Transverse colon (tissue), 4 donors: ENCODE measurements around the gene LPIN2. TPM values are rescaled to one million over a fixed set of nuclear protein-coding genes. Genes with fewer than 3 reads are reported as not detected.

Source experiments
- DNase-seq: peaks from one replicate; pipeline ENCODE4 v3.0.0-alpha.2; 2019
- H3K27ac ChIP-seq, 4 donors: fragments of 200-600 bp; sonication (generic); 2 replicates each; pipeline ENCODE4 v1.5.1; 2016 to 2018; ENCODE audit warnings: inconsistent platforms in 4 of 4
- H3K27me3 ChIP-seq: fragments of 200-600 bp; sonication (generic); 2 replicates; pipeline ENCODE4 v1.5.1; 2017; ENCODE audit warnings: inconsistent platforms
- H3K36me3 ChIP-seq, 4 donors: fragments of 200-600 bp; sonication (generic); 2 replicates each; pipeline ENCODE4 v1.5.1; 2017 to 2019; ENCODE audit warnings: inconsistent platforms in 4 of 4
- H3K4me1 ChIP-seq, 4 donors: fragments of 200-600 bp; sonication (generic); 2 replicates each; pipeline ENCODE4 v1.5.1; 2017 to 2020; ENCODE audit warnings: inconsistent platforms in 4 of 4
- H3K4me3 ChIP-seq, 4 donors: fragments of 200-600 bp; sonication (generic); 1 replicate in 1 of 4; 2 replicates in 3 of 4; pipeline versions ENCODE4 v1.5.1 to v1.6.1; 2017 to 2019; ENCODE audit warnings: inconsistent platforms in 4 of 4
- H3K9me3 ChIP-seq, 2 donors: fragments of 200-600 bp; sonication (generic); 2 replicates each; pipeline ENCODE4 v1.5.1; 2017 to 2019; ENCODE audit warnings: inconsistent platforms in 2 of 2
- CTCF ChIP-seq, 5 experiments: fragments of 200-600 bp in 3 of 5; fragments of 450-650 bp in 2 of 5; sonication (generic) in 3 of 5; IDR thresholded peaks; 1 replicate in 2 of 5; 2 replicates in 3 of 5; pipeline ENCODE4 v1.5.1; 2016 to 2017; ENCODE audit warnings: antibody characterized with exemption in 5 of 5, inconsistent platforms in 3 of 5, mild to moderate bottlenecking in 2 of 5, moderate library complexity in 1 of 5
- EP300 ChIP-seq: sonication (generic); formaldehyde crosslinking; IDR thresholded peaks from one replicate; pipeline ENCODE4 v1.6.1; 2017; ENCODE audit warnings: antibody characterized with exemption, low read depth
- POLR2A ChIP-seq: fragments of 450-650 bp; IDR thresholded peaks from one replicate; pipeline ENCODE4 v1.6.1; 2016; ENCODE audit warnings: antibody characterized with exemption, mild to moderate bottlenecking, moderate library complexity
- POLR2AphosphoS5 ChIP-seq, 3 donors: sonication (generic); formaldehyde crosslinking; IDR thresholded peaks; one replicate each; pipeline ENCODE4 v1.6.1; 2016; ENCODE audit warnings: antibody characterized with exemption in 3 of 3
- WGBS, 2 donors: methylation state at CpG; one replicate each; pipeline ENCODE4 v1.1.5; 2018; ENCODE audit warnings: low coverage in 1 of 2; 5-methylcytosine and 5-hydroxymethylcytosine counted together
- in situ Hi-C, 4 donors: fragments of 200-750 bp; cut with MboI; loops; one replicate each; pipeline versions ENCODE4 v1.15.0 to v1.15.1; 2017; ENCODE audit warnings: low sequenced_read_pairs in 3 of 4, low pct_ligation_motif_present in 1 of 4, low pct_unique_long_range_greater_than_20kb in 1 of 4
- intact Hi-C: fragments of 100-400 bp; cut with DNase I; formaldehyde crosslinking; loops from one replicate; pipeline ENCODE4 v1.15.1; 2023; ENCODE audit warnings: low total_unique reads
- total RNA-seq, 4 donors: library from RNA; depleted of rRNA; stranded (reverse); fragments of >200 nt; gene quantifications; one replicate each; pipeline ENCODE4 v1.1.0, GENCODE V29; 2016

Gene LPIN2
- total RNA-seq, 4 donors from 2014 or later: 11.1 to 151 (median 87.0) TPM

GRCh38 chr18:3037423-3037915 is 24.5 kb upstream of the LPIN2 start:
- 25 to 40% methylated on average over 3 to 4 of the region's 4 CpGs for WGBS, 2 donors
- H3K4me3 ChIP-seq: no peak overlapping the region
- in situ Hi-C loops: no loop called here
- intact Hi-C loops: no loop called here
- peak; percentile 41 for DNase-seq
- no peaks in the 10 kb centered on the region for H3K27me3 ChIP-seq
- no peaks in the 10 kb centered on the region for H3K9me3 ChIP-seq
- peak overlapping the region in 2 of 4 donors; percentile 15 to 35 for H3K27ac ChIP-seq
- peaks cover 0 to 4% (median 1%) of the 10 kb centered on the region in 4 donors for H3K4me1 ChIP-seq
- TF ChIP-seq POLR2AphosphoS5 (IDR thresholded peaks at IDR 0.05) (no peak), CTCF (IDR thresholded peaks at IDR 0.05) (no peak), POLR2A (no peak), EP300 (no peak)
- no peaks in the 10 kb centered on the region for H3K36me3 ChIP-seq

- Histone ChIP-seq H3K4me3 (no peak overlapping the region), H3K9me3 (no peaks in the 10 kb centered on the region), H3K4me1 (peaks cover 0 to 3% (median 0%) of the 10 kb centered on the region in 4 donors), H3K27me3 (no peaks in the 10 kb centered on the region), H3K36me3 (no peaks in the 10 kb centered on the region), H3K27ac (no peak overlapping the region)
- DNase-seq: no peak
- intact Hi-C loops: no loop called here
- 95 to 96% methylated on average over 4 to 5 of the region's 5 CpGs for WGBS, 2 donors
- TF ChIP-seq EP300 (no peak), CTCF (IDR thresholded peaks at IDR 0.05) (no peak), POLR2A (no peak), POLR2AphosphoS5 (IDR thresholded peaks at IDR 0.05) (no peak)
- in situ Hi-C loops: no loop called here
Observed at GRCh38 chr18:3036108-3036507, 23.2 kb upstream of the LPIN2 start.

GRCh38 chr18:3035635-3036034 is 22.7 kb upstream of the LPIN2 start:
- H3K27ac ChIP-seq: no peak overlapping the region
- no peak overlapping the region for H3K4me3 ChIP-seq
- no peak for DNase-seq
- peaks cover 0 to 3% (median 0%) of the 10 kb centered on the region in 4 donors for H3K4me1 ChIP-seq
- intact Hi-C loops: no loop called here
- WGBS, 2 donors: 88 to 100% methylated on average over 1 to 5 of the region's 5 CpGs
- no peaks in the 10 kb centered on the region for H3K9me3 ChIP-seq
- no peaks in the 10 kb centered on the region for H3K27me3 ChIP-seq
- TF ChIP-seq EP300: no peak
- in situ Hi-C loops: no loop called here
- H3K36me3 ChIP-seq: no peaks in the 10 kb centered on the region

- Histone ChIP-seq H3K4me1 (peaks cover 9 to 12% (median 11%) of the 10 kb centered on the region in 4 donors), H3K4me3 (no peak overlapping the region), H3K27ac (no peak overlapping the region), H3K27me3 (no peaks in the 10 kb centered on the region), H3K36me3 (no peaks in the 10 kb centered on the region), H3K9me3 (no peaks in the 10 kb centered on the region)
- intact Hi-C loops: no loop called here
- no peak for DNase-seq
- TF ChIP-seq POLR2AphosphoS5 (IDR thresholded peaks at IDR 0.05) (no peak), CTCF (IDR thresholded peaks at IDR 0.05) (no peak), EP300 (no peak), POLR2A (no peak)
- WGBS, 2 donors: 90 to 100% methylated on average over 1 to 3 of the region's 3 CpGs
- in situ Hi-C loops: no loop called here
Observed at GRCh38 chr18:3032721-3033120, 19.8 kb upstream of the LPIN2 start.
